HepG2 (cell line): ENCODE measurements around the gene CDK15. TPM values are rescaled to one million over a fixed set of nuclear protein-coding genes. Genes with fewer than 3 reads are reported as not detected.

Experiments used
- ATAC-seq: fragments of 200-7000 bp; cut with Tn5 transposase; 3 replicates; pipeline ENCODE4 v1.9.1; 2020; ENCODE audit warnings: mild to moderate bottlenecking, moderate library complexity
- BruUV-seq: library from RNA; stranded (reverse); fragments of 400-500 nt; replicated peaks from 2 replicates; lab custom pipeline; 2021; lab: Mats Ljungman, UMichigan
- CTCF ChIA-PET: fragments of 300-600 bp; formaldehyde crosslinking; extraction: SDS; loops from one replicate; lab custom pipeline; 2021; ENCODE audit warnings: low total read pairs, inconsistent platforms, low intra/inter-chr PET ratio; lab: Yijun Ruan, JAX
- POLR2A ChIA-PET: fragments of 350-600 bp; sonication (Branson Sonifier 250); formaldehyde crosslinking; loops from one replicate; lab custom pipeline; 2020; ENCODE audit warnings: antibody characterized with exemption, inconsistent platforms; lab: Yijun Ruan, JAX
- DNase-seq: peaks from one replicate; pipeline ENCODE4 v3.0.0-alpha.2; 2015; ENCODE audit warnings: low spot score
- FAIRE-seq: peaks from 3 replicates; lab custom pipeline; 2011; peaks lifted over from hg19 to GRCh38; lab: Jason Lieb, UNC
- H2AFZ ChIP-seq: one replicate; pipeline ENCODE4 v1.6.1; 2011; ENCODE audit warnings: low read length, inconsistent platforms
- H3K27ac ChIP-seq: fragments of 300-600 bp; 3 replicates; pipeline ENCODE4 v1.8.0; 2011; ENCODE audit warnings: mixed run types, mild to moderate bottlenecking, mixed read lengths, low read length, inconsistent platforms; ENCODE audit not compliant: insufficient read depth; ENCODE audit errors: extremely low read length
- H3K27me3 ChIP-seq, 2 experiments: fragments of 200-600 bp in 1 of 2; 2 replicates in 1 of 2; 3 replicates in 1 of 2; pipeline versions ENCODE4 v1.6.0 to v1.8.0; 2011; ENCODE audit warnings: low read length in 2 of 2, mild to moderate bottlenecking in 2 of 2, moderate library complexity in 2 of 2, inconsistent platforms in 1 of 2; ENCODE audit not compliant: insufficient read depth in 2 of 2, control insufficient read depth in 1 of 2
- H3K36me3 ChIP-seq, 2 experiments: fragments of 200-600 bp in 1 of 2; replicated peaks in 1 of 2; 2 replicates in 1 of 2; 3 replicates in 1 of 2; pipeline versions ENCODE4 v1.5.1 to v1.8.0; 2011; ENCODE audit warnings: low read length in 2 of 2, inconsistent platforms in 1 of 2; ENCODE audit not compliant: insufficient read depth in 2 of 2, control insufficient read depth in 1 of 2
- H3K4me1 ChIP-seq: 2 replicates; pipeline ENCODE4 v1.5.1; 2012; ENCODE audit warnings: low read length, inconsistent platforms; ENCODE audit not compliant: insufficient read depth
- H3K4me2 ChIP-seq: 2 replicates; pipeline ENCODE4 v1.6.0; 2011; ENCODE audit warnings: low read depth, low read length, inconsistent platforms
- H3K4me3 ChIP-seq, 3 experiments: fragments of 200-600 bp in 1 of 3; sonication (generic), shearing (Covaris generic) in 1 of 3; replicated peaks in 1 of 3; 2 replicates each; pipeline ENCODE4 v1.5.1; 2011 to 2016; ENCODE audit warnings: low read length in 3 of 3, inconsistent platforms in 2 of 3, low read depth in 2 of 3, mild to moderate bottlenecking in 2 of 3, control low read depth in 1 of 3, mixed read lengths in 1 of 3; ENCODE audit not compliant: insufficient read depth in 1 of 3
- H3K79me2 ChIP-seq: one replicate; pipeline ENCODE4 v1.6.1; 2011; ENCODE audit warnings: low read length, inconsistent platforms; ENCODE audit not compliant: insufficient read depth
- H3K9ac ChIP-seq: 2 replicates; pipeline ENCODE4 v1.6.0; 2011; ENCODE audit warnings: mild to moderate bottlenecking, low read depth, low read length, inconsistent platforms; ENCODE audit not compliant: insufficient read depth
- H3K9me3 ChIP-seq: 2 replicates; pipeline ENCODE4 v1.5.1; 2012; ENCODE audit warnings: mild to moderate bottlenecking, low read length
- H4K20me1 ChIP-seq: 2 replicates; pipeline ENCODE4 v1.6.0; 2011; ENCODE audit warnings: inconsistent platforms, mild to moderate bottlenecking, low read length, moderate library complexity; ENCODE audit not compliant: insufficient read depth
- ARID5B ChIP-seq: IDR thresholded peaks from 2 replicates; pipeline ENCODE4 v1.4.0; 2020; ENCODE audit warnings: mild to moderate bottlenecking, missing genetic modification reagents
- FOXA3 ChIP-seq: IDR thresholded peaks from 2 replicates; pipeline ENCODE4 v1.6.1; 2016; ENCODE audit warnings: missing genetic modification reagents, missing compliant biosample characterization
- HMG20A ChIP-seq: IDR thresholded peaks from 2 replicates; pipeline ENCODE4 v1.6.1; 2016; ENCODE audit warnings: borderline replicate concordance
- HNF1A ChIP-seq, 2 experiments: sonication (generic) in 1 of 2; formaldehyde crosslinking in 1 of 2; IDR thresholded peaks; 2 replicates each; pipeline versions ENCODE4 v1.4.0 to v1.6.1; 2016 to 2020; ENCODE audit warnings: borderline replicate concordance in 1 of 2, low read depth in 1 of 2, mild to moderate bottlenecking in 1 of 2, missing genetic modification reagents in 1 of 2
- HNF4A ChIP-seq: sonication (generic); formaldehyde crosslinking; IDR thresholded peaks from 2 replicates; pipeline ENCODE4 v1.4.0; 2020; ENCODE audit warnings: missing genetic modification reagents
- HNF4G ChIP-seq, 2 experiments: sonication (generic) in 1 of 2; formaldehyde crosslinking in 1 of 2; IDR thresholded peaks; 2 replicates each; pipeline versions ENCODE4 v1.4.0 to v1.6.1; 2011 to 2020; ENCODE audit warnings: borderline replicate concordance in 2 of 2, low read depth in 2 of 2, mild to moderate bottlenecking in 2 of 2, low read length in 1 of 2, missing genetic modification reagents in 1 of 2, moderate library complexity in 1 of 2
- MIXL1 ChIP-seq: IDR thresholded peaks from 2 replicates; pipeline ENCODE4 v1.6.1; 2016
- PAXIP1 ChIP-seq: sonication (generic); formaldehyde crosslinking; conservative IDR thresholded peaks from 2 replicates; pipeline ENCODE4 v1.4.0; 2020; ENCODE audit warnings: mild to moderate bottlenecking, missing genetic modification reagents, moderate library complexity
- PHF5A ChIP-seq: IDR thresholded peaks from one replicate; pipeline ENCODE4 v1.6.1; 2018; ENCODE audit warnings: low read depth, missing genetic modification reagents; ENCODE audit not compliant: unreplicated experiment
- ZNF225 ChIP-seq: sonication (generic); formaldehyde crosslinking; IDR thresholded peaks from 2 replicates; pipeline ENCODE4 v1.4.0; 2020; ENCODE audit warnings: mild to moderate bottlenecking, missing genetic modification reagents
- ZNF30 ChIP-seq: sonication (generic); formaldehyde crosslinking; IDR thresholded peaks from 2 replicates; pipeline ENCODE4 v1.5.0; 2020; ENCODE audit warnings: mild to moderate bottlenecking, missing genetic modification reagents
- WGBS: methylation state at CpG from one replicate; pipeline ENCODE4 v1.1.6; 2017; ENCODE audit warnings: low lambda C conversion rate; 5-methylcytosine and 5-hydroxymethylcytosine counted together
- in situ Hi-C: cut with HindIII; loops from 2 replicates; pipeline ENCODE4 v1.10.0; 2017; ENCODE audit warnings: low pct_unique_long_range_greater_than_20kb; ENCODE audit not compliant: extremely low pct_ligation_motif_present
- intact Hi-C: fragments of 100-400 bp; cut with micrococcal nuclease; formaldehyde crosslinking; loops from one replicate; pipeline ENCODE4 v1.10.0; 2022; ENCODE audit not compliant: unreplicated experiment
- polyA plus RNA-seq, 8 experiments: library from polyadenylated mRNA; depleted of rRNA in 3 of 8; stranded (reverse) in 7 of 8; unstranded in 1 of 8; fragments of >200 nt; fragmentation: Illumina TruSeq in 4 of 8; extraction: Trizol in 4 of 8; gene quantifications; 2 replicates each; pipeline versions ENCODE4 v1.2.1 to v1.2.3, GENCODE V29; 2011 to 2016; ENCODE audit warnings: low read depth in 4 of 8, missing spikeins in 1 of 8, mixed read lengths in 1 of 8; ENCODE audit not compliant: insufficient read depth in 1 of 8
- total RNA-seq, 5 experiments: library from RNA; depleted of rRNA; stranded (reverse); fragments of >200 nt; fragmentation: Illumina TruSeq; extraction: Trizol; gene quantifications; 2 replicates each; pipeline ENCODE4 v1.2.3, GENCODE V29; 2016; ENCODE audit warnings: low read depth in 1 of 5

Gene CDK15
- total and polyA plus RNA-seq, 2 of the 13 experiments (the other 11 are each of a cell fraction or from before 2014, with no cell fraction given): not detected

GRCh38 chr2:201758234-201758633 lies 48.1 kb upstream of the CDK15 start:
- CTCF ChIA-PET: no interaction called here
- FAIRE-seq (peak; percentile 66), DNase-seq (peak; percentile 70), ATAC-seq (peak; percentile 89)
- no TSS peak for BruUV-seq
- Histone ChIP-seq H3K9me3 (no peaks in the 10 kb centered on the region), H3K4me3 (peak overlapping the region in 2 of 3 experiments; percentile 23 to 34; a peak in 3 of 6 replicates), H3K27me3 (no peaks in the 10 kb centered on the region), H3K27ac (peak overlapping the region; percentile 14), H3K79me2 (no peaks in the 10 kb centered on the region), H3K36me3 (peaks cover 9 to 11% of the 10 kb centered on the region in 2 experiments; a peak in 4 of 5 replicates), H4K20me1 (no peaks in the 10 kb centered on the region), H2AFZ (no peak overlapping the region), H3K9ac (peak overlapping the region; percentile 1; the same call in 1 of the 2 replicates), H3K4me1 (peaks cover 46% of the 10 kb centered on the region), H3K4me2 (peak overlapping the region; percentile 73)
- intact Hi-C loops (loop anchor here (2.0 kb wide), 1 partner anchor 23 kb away; the partner anchor contains the start of gene ALS2), in situ Hi-C loops (no loop called here)
- 0% methylated on average over 1 of the region's 1 CpG for WGBS
- POLR2A ChIA-PET: interaction anchor here (0.6 to 4.4 kb wide), 2 partner anchors 22 to 553 kb away, joined by 3 to 33 read pairs; partner anchors contain the start of gene ALS2
- no peak for TF ChIP-seq ZNF225
- TF ChIP-seq PHF5A (CRISPR knock-in tag): peak; percentile 32
- TF ChIP-seq PAXIP1 (CRISPR knock-in tag): peak; percentile 76
- TF ChIP-seq MIXL1: peak; percentile 45; the same call in 1 of the 2 replicates
- peak; percentile 92 for TF ChIP-seq HNF1A (IDR thresholded peaks at IDR 0.05; ENCODE audit: low read depth)
- TF ChIP-seq HNF1A (CRISPR knock-in tag; IDR thresholded peaks at IDR 0.05; ENCODE audit: borderline replicate concordance): peak; percentile 81; the same call in 1 of the 2 replicates
- peak; percentile 40 for TF ChIP-seq HNF4A (CRISPR knock-in tag)
- peak; percentile 38; the same call in 1 of the 2 replicates for TF ChIP-seq ARID5B (CRISPR knock-in tag)
- peak; percentile 12; the same call in 1 of the 2 replicates for TF ChIP-seq HMG20A (CRISPR knock-in tag)
- peak; percentile 48; the same call in 1 of the 2 replicates for TF ChIP-seq HNF4G (IDR thresholded peaks at IDR 0.05; ENCODE audit: borderline replicate concordance, low read depth, low read length)
- no peak for TF ChIP-seq HNF4G (CRISPR knock-in tag; IDR thresholded peaks at IDR 0.05; ENCODE audit: borderline replicate concordance, low read depth)
- TF ChIP-seq FOXA3: 0 out of 2 replicates have a peak, but pooled peaks have one; percentile 22
- no peak for TF ChIP-seq ZNF30 (CRISPR knock-in tag)
